ENCODE data around the gene WASHC3. TPM values are rescaled to one million over a fixed set of nuclear protein-coding genes. Genes with fewer than 3 reads are reported as not detected.
"Not testable (repeated sequence)": the region's sequence is repeated elsewhere in the genome, so short reads cannot be mapped to it uniquely, and the experiment has no call there.

The WASHC3 gene
- total RNA-seq, 1 donor from 2014 or later: 53.6 TPM

DNA sequence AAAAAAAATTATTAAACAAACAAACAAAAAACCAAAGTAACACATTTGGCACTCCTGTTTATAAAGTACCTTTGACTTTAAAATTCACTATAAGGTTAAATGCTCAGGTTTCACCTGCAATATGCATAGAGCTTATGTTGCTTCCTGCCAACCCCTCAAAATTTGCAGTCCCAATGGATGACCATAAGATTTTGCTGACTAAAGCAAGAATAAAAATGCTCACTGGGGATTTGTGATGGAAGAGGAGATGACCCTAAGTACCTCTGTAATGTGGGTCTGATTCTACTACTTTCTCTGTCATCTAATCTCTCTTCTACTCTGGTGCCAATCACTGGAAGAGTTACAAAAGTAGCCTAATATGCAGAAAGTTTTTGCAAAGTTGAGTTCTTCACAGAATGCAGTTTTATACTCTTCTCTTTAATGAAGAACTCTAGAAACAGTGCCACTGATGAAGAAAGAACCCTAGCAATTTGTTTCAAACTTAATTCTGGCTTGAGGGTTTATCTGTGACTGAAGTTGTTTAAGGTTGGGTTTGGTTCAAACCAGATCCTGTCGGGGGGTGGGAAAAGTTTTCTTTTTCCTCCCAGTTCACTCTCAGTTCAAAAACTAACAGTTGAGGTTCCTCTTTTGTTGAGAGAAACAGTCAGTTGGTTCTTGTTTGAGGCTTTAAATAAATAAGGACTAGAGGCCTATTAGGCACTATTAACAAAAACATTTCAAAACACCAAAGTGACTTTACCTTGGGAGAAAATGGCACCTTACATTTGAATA, 10.9 kb downstream of the WASHC3 start:
- no peak for DNase-seq (ENCODE audit: low read depth)

DNA sequence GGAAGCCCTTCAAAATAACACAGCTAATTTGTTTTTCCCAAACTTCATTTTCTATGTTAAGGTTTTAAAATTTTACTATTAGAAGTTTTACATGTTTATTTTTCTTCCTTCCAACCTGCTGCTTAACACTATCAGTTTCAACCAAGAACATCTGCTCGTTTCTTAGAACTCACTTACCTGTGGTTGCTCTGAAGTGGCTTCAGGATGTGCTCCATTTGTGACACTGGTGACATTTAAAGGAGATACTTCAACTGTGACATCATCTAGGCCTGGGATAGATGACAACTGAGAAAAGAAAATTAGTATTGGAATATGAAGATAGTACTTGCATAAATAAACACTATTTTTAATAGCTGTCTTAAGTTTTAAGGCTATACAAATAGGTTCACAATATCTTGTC, 17.9 kb downstream of the WASHC3 start:
- no peak for DNase-seq (ENCODE audit: low read depth)

DNA sequence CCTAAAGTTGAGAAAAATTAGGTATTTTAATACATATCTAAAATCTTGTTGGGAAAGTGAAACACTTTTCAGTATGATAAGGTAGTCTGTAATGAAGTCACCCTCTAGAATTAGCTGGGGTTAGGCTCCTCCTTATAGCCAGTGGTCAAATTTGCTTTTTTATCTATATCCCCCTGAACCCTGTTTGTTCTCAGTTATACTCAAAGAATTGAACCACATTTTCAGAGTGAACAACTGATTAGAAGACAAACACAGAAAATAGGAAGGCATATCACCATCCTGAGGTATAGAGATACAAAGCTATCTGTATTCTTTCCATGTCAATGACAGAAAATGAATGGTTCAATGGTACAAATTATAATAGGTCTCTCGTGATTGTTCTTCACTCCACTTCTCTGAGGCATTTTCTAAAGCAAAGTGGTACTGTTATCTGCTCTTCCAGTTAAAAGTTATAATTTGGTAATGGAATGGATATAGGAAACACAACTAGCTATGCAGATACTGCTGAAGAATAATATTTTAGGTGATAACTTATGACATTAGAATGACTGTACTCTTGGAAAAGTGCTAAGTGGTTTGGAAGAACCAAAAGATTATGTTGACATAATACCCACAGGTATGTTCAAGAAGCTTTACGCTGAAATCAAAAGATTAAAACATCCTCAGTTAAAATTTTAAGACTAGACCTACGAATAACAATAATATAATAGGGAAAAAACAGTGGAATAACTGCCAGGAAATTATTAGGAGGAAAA, 27.6 kb downstream of the WASHC3 start:
- no peak for DNase-seq (ENCODE audit: low read depth)

DNA sequence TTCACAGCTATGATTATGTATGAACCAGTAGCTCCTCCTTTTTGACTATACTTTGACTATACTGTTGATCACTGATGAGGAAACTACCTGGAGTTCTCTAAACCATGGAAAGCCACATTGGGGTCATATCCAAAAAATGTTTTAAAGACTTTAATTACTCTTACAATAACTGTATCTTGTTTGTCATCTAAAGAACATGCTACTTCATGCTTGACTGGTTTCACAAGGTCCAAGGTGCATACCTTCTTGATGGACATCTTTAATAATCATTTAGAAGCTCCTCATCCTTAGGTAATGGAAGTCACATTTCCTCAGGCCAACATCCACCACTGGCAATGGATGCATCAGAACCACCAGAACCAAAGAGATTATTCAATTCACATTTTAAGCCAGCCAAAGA, 29.9 kb downstream of the WASHC3 start:
- DNase-seq (ENCODE audit: low read depth): no peak

- no peak for DNase-seq (ENCODE audit: low read depth)
Observed at GRCh38 chr12:102029141-102029540, 32.6 kb downstream of the WASHC3 start.

GRCh38 chr12:102026728-102027127, 35.1 kb downstream of the WASHC3 start:
- DNase-seq (ENCODE audit: low read depth): no peak

DNA sequence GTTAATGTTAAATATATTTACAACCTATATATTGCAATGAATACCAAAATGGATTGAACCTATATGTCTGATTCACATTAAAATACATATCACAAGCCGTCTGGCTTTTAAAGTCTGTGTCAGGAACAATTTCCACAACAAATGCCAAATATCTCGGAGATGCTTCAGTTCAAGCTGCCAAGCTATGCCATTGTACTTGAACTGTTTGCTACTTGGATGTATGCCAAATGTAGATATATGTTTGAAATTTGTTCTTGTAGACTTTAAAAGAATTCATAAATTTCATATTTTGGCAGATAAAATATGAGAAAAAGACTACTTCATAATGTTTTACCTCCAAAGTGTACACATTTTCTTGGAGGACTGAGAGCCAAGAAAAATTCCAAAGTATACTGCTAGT, 37.0 kb downstream of the WASHC3 start:
- no peak for DNase-seq (ENCODE audit: low read depth)

GRCh38 chr12:102023343-102023930, 38.4 kb downstream of the WASHC3 start:
- peak; percentile 83 for DNase-seq (ENCODE audit: low read depth)

DNA sequence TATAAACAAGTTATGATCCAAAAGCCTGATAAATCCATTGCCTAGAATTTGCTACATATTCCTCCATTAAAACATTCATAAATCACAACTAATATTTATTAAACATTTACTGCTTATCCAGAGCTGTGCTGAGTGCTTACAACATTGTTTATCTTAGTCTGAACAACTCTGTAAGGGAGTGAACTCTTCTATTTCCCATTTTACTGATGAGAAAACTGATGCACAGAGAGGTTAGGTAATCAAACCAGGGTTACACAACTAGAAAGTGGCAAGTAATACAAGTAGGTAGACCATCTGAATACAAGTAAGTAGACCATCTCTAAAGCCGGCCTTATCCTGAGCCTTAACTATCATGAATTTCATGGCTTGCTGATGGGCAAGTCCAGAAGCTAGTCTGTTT, 39.5 kb downstream of the WASHC3 start:
- DNase-seq (ENCODE audit: low read depth): no peak

DNA sequence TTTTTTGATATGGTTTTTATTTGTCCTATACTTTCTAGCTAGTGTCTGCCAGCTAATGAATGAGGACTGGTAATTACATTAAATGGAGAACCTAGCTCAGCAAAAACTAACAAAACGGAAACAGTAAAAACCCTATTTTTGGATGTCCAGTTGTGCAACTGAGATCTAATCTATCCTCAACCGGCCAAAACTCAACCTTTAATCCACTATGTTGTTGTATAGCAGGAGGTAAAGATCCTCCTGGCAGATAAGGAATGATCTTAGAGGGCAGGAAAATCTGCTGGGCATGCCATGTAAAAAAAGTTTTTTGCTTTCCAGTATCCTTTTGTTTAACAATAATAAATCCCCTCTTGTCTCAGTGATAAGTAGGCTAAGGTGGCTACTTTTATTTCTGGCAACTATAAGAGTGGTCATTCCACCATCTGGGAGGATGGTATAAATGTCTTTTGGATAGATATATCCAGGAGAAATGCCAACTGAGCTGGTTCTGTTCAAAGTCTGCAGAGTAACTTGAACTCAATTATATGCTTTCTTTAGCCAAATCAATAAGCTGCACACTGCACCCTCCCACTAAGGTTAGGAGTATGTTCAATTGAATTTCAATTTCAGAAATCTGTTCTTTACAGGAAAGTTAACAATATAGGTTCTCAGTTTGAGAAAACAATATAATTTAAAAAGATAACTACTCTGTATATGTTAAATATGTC, 40.1 kb downstream of the WASHC3 start:
- DNase-seq (ENCODE audit: low read depth): no peak

DNA sequence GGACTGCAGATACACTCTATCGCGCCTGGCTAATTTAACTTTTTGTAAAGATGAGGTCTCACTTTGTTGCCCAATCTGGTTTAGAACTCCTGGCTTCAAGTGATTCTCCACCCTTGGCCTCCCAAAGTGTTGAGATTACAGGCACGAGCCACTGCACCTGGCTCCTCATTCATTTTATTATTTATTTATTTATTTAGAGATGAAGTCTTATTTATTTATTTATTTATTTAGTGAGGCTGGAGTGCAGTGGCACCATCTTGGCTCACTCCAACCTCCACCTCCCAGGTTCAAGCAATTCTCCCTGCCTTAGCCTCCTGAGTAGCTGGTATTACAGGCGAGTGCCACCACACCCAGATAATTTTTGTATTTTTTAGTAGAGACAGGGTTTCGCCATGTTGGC, 43.2 kb downstream of the WASHC3 start:
- not testable (repeated sequence) for DNase-seq (ENCODE audit: low read depth)

- DNase-seq (ENCODE audit: low read depth): no peak
Observed at GRCh38 chr12:102016472-102016871, 45.3 kb downstream of the WASHC3 start.

- DNase-seq (ENCODE audit: low read depth): no peak
Observed at GRCh38 chr12:102010265-102010994, 51.4 kb downstream of the WASHC3 start.

DNA sequence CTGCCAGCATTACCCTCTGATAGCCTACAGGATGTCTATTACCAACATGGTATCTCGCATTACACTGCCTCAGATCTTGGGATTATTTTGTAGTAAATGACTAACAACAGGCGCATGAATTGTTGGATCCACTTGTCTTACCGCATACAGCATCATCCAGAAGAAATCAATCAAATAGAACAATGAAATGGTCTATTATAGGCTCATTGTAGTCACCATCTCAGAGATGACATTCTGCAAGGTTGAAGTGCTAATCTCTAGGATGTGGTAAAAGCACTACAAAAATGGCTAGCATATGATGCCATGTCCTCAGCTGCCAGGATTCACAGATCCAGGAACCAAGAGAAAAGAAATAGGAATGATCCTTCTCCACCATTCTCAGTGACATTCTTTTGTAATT, 52.0 kb downstream of the WASHC3 start:
- DNase-seq (ENCODE audit: low read depth): no peak

DNA sequence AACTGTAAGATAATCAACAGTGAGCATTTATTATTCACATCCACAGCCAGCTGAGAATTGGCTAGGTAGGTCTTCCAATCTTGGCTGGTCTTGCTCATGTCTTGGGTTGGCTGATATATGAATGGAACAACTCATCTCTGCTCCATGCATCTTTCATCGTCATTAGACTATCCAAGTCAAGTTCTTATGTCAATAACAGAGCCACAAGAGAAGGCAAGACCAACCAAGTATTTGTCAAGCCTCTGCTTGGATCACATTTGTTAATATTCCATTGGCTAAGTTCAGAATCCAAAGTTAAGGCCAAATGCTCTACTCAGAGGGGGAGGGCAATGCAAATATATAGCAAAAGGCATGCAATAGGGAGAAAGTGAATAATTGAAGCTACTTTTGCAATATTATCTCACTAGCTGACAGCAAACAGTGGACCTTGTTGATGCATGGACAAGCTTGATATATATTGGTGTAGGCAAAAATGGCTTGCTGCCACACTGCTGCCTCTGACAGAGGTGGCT, 53.1 kb downstream of the WASHC3 start:
- no peak for DNase-seq (ENCODE audit: low read depth)

DNA sequence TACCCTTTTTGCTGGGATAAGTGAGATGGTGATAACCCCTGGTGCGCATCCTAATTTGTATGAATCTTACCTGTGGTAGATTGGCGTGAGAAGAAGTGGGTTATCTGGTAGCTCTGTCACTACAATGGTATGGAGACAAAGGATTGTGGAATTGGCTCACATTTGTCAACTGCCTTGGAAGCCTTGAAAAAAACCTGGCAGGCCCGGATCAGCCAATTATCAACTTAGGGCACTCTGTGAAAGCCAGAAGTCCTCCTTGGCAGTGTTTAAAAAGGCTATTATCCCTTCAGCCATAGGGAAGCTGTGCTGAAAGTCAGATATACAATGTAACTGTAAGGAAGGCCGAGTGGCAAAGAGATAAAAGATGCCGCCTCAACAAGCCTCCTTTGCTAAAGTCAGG, 56.5 kb downstream of the WASHC3 start:
- no peak for DNase-seq (ENCODE audit: low read depth)

- no peak for DNase-seq (ENCODE audit: low read depth)
Observed at GRCh38 chr12:101997102-101997501, 64.7 kb downstream of the WASHC3 start.

- no peak for DNase-seq (ENCODE audit: low read depth)
Observed at GRCh38 chr12:101995684-101996083, 66.1 kb downstream of the WASHC3 start.

GRCh38 chr12:101992091-101992490, 69.7 kb downstream of the WASHC3 start:
- no peak for DNase-seq (ENCODE audit: low read depth)

DNA sequence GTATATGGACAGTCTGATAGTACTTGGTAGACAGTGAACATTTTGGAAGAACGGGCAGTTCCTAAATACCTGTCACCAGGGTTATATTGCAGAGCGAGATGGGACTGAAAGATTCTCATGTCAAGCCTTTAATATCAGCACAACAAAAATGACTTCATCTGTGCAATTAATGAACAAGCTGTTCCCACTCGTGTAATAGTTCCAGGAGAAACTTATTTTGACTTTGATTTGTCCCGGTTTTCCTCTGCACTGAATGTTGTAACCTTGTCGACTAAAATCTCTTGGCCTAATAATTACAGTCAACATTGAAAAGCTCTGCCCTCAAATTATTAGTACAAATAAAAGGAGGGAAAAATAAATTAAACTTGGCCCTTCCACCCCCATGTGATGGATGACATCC, 79.5 kb downstream of the WASHC3 start:
- no peak for DNase-seq (ENCODE audit: low read depth)

GRCh38 chr12:101981868-101982267, 79.9 kb downstream of the WASHC3 start:
- no peak for DNase-seq (ENCODE audit: low read depth)

All from renal cortical epithelial cell (primary cell).